HuH-7 (cell line): Measurements from ENCODE around the gene AMBRA1.

Experiments used
- DNase-seq: peaks from one replicate; pipeline ENCODE4 v3.0.0; 2011; ENCODE audit warnings: low spot score

Gene AMBRA1

DNA sequence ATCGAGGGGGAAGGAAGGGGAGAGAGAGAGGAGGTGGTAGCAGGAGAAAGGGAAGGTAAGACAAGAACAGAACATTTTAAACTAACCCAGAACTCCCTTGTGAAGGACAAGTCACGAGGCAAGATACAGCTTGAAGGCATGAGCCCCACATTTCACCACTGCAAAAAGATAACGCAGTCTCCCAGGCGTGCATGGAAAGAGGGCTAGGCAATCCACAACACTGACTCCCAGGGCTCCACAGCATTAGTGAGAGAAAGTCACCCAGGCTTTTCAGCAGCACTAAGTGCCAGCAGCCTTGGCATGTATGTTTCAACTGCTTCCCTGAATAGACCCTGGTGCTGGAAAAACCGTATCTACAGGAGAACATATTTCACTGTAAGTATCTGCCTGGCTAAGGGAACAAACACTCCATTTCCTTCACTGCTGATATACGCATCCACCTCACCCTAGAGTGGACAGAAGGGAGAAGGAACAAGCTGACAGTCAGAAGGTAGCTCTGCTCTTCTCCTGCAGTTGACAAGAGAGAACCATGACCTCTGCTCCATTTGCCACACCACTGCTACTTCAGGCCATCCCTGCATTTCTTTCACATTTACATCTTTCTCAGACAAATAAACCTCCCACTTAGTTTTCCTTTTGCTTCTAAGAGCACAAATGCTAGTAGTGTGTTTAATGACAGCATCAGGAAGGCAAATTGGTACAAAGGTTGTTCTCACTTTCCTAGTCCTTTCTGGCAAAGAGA lies 87.9 kb downstream of the AMBRA1 start:
- DNase-seq: no peak

DNA sequence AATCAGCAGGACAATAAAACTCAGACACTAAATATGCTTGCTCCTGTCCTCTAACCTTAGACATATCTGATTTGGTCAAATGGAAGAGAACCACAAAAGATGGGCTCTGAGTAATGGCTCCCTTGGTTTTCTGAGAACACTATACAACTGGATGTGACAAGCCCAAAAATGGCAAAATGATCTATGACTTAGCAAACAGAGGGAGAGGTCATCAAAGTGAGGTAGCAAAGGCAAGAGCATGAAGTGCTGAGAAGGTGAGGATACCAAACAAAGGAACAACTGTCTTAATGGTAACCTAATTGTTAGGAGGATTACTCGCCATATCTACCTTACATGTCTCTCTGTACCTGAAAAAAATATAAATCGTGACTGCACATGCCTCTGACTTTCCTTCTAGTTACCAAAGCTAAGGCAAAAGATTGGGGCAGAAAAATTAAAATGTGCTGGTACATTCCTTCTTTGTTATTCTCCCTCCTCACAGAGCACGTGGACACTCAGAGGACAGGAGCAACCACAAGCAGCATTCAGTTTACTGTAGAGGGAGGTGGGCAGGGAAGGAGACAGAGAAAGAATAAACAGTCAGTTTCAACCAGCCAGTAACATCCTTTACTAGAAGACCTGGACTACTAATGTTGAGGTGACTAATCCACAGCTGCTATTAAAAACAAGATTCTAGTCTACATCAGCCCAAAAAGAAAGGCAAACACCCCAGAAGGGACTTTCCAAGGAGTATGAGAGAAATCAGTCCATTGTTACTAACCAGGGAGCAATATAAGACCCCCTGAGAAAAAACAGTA lies 88.8 kb downstream of the AMBRA1 start:
- DNase-seq: no peak

DNA sequence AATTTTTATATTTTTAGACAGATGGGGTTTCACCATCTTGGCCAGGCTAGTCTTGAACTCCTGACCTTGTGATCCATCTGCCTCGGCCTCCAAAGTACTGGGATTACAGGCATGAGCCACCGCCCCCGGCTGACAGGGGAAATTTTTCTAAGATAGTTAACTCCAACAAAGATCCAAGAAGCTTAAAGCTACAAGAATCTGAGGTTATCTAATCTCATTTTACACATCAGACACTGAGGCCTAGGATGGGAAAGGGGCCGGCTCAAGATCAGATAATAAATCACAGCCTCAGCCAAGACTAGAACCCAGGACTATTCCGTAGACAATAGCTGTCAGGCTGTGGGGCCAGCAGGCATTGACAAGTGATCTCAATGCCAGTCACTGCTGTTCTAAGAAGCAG lies 94.0 kb downstream of the AMBRA1 start:
- no peak for DNase-seq

DNA sequence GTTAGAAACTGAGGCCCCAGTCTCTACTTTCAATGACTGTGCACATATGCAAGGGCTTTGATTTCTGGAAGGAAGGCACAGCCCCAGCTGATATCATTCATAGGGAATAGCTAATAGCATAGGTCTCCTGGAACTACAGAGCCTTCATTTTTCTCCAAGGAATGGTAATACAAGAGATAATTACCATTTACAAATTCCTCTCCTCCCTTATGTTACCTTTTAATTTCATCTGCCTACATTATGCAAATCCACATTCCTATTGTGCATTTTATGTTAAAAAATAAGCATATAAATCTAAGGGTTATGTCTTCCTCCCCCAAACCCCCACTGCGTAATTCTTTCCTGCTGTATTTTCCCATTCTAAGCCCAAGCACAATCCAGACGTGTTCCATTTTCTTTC lies 94.9 kb downstream of the AMBRA1 start:
- no peak for DNase-seq

DNA sequence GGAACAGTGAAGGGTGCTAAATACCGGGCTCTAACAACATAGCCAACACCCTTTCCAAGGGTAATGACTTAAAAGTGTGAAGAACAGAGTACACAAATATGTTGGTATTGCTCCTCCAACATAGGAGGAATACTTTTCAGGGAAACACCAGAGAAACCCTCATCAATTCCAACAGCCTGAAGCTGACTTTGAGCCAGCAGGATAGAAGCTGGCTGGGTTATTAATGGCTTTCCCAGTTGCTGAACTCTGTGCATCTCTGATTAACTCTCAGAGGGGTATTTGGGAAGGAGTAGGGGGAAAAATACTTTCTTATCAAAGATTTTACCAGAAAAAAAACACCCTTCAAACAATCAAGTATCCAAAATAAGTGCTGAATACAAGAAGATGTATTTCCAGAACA lies 95.6 kb downstream of the AMBRA1 start:
- DNase-seq: no peak

DNA sequence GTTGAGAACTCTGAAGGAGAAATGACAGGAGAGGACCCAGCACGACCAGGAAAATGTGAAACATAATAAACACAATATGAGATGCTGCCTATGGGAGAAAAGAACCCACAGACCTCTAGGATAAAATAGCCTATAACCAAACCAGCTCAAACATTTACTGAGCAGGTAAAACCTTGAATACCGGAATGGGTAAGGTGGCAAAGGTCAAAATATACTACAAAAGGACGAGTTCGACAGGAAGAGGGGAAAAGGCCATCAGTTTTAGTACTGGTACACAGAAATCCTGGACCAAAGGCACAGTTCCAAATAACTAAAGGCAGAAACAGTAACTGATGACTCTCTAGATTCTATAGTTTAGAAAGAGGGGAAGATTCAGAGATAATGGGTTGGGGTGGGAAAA lies 96.3 kb downstream of the AMBRA1 start:
- DNase-seq: no peak

DNA sequence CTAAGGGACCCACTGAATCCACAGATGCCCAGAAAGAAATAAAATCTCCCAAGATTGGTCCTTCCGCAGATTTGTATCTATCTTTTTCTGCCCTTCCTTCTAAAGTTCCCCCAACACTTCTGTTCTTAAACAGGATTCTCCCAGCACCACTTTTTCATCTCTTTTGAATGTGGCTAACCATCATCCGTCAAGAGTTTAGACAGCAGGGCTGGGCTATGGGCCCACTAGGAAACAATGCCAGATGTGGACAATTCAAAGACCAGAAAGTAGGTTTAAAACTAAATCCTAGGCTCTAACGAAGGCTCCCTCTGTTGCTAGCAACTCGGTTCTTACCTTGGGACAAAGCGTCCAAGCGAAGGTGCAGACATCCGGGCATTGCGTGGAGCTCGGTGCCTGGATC lies 100.0 kb downstream of the AMBRA1 start:
- DNase-seq: no peak

DNA sequence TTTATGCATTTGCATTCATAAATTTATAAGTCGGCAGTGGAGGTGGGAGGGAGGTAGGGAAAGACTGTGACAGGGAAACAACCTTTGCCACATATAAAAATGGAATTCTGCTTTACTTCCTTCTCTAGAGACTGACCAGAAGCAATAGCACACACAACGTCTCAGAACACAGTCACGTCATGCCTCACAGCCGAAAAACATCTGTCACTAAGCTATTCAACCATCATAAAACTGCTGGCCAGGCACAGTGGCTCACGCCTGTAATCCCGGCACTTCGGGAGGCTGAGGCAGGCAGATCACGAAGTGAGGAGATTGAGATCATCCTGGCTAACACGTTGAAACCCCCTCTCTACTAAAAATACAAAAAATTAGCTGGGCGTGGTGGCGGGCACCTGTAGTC lies 101.3 kb downstream of the AMBRA1 start:
- no peak for DNase-seq

DNA sequence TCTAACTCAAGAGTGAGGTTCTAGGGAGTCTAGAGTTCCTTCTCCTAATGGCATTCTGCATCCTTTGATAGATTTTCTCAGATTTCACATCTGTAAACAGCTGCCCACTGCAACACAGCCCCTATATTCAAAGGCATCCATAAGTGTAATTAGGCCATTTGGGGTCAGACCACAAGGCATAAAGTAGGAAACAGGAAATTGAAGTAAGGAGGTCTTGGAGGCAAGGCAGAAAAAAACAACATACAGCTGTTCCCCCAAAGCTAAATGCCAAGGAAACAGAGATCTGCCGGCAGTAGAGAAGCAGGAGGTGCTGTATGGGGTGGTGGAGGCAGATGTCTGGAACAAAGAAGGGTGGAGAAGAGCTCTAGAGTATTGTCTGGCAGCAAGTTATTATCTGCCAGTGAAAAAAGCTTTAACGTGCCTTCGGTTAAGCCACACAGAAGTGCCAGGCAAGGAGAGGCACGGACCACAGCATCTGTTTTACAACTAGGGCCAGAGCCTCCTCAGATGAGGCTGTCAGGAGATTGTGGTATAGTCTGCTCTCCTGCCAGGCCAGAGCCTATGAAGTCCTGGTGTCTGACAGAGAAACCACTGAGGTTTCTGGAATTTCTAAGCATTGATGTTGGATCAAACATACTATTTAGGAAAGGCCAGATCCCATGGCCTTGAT lies 102.0 kb downstream of the AMBRA1 start:
- no peak for DNase-seq

DNA sequence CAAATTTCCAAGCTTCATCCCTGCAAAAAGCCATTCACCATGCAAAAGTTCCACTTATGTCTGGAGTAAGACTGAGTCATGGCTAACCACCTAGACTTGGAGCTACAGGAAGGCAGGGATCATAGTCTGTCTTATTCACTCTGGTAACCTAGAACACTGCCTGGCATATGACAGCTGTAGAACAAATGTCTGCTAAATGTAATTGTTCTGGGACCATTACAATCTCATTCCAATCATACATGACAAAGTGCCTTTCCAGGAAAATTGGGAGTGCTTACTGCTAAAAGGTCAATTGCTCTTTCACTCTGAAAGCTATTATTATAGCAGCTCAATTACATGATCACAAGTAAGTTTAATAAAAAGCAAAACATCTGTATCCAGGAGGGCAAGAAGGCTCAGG lies 103.2 kb downstream of the AMBRA1 start:
- DNase-seq: no peak

DNA sequence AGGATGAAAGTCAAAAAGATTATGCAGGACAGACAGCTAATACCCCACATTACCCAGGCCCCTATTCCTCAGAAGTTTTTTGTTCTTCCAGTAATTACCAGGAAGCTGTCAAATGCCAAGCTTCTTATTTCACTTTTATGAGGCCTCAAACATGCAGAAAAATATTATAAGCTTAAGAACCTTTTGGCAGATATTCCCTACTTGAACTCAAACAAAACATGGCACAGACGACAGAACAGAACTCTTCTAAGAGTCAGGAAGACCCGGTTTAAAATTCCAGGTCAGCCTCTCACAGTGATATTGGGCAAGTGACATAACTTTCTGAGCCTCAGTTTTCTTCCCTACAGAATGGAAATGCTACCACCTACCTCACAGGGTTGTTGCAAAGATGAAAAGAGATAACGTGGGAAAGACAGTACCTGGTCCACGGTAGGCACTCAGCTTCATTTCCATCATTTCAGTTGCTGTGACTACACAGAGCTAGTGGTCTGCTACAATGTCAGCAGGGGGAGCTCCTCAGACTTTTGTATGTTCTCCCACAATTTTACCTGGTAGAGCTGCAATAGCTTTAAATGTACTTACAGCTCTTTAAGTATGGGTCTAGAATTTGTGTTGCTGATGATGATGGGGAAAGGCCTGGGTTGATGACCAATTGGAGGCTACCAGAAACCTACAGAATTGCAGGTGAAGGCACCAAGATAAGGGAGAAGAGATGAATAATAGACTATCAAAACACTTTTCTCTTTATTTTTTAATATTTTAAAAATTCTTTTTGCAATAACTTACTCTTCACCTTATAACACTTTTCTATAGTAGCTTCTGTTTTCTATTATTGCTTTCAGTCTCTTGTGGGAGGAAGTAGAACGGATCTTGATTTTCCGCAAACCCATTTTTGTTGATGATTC lies 103.9 kb downstream of the AMBRA1 start:
- DNase-seq: peak; percentile 55

DNA sequence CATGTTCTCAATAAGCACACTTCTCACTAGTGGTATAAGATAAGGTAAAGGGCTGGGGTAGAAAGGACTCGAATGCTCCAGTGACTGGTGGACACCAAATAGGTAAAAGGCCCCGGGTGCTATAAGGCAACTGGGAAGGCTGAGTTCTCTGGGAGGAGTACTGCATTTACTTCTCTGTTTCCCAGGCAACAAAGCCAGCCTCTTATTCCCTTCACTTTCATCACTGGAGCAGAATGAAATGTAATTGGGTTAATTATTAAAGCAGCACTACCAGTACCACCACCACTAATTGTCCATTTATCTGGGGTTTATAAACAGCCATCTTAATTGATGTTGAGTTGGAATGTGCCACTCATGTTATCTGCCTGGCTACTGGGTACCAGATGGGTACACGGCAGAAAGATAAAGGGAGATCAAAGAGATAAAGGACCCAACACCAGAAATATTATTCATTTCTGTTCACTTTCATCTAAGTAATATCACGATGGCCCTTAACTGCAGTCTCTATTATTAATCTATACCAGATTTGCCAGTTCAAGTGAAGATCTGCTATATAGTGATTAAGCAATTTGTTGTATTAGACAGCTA lies 107.9 kb downstream of the AMBRA1 start:
- DNase-seq: no peak

DNA sequence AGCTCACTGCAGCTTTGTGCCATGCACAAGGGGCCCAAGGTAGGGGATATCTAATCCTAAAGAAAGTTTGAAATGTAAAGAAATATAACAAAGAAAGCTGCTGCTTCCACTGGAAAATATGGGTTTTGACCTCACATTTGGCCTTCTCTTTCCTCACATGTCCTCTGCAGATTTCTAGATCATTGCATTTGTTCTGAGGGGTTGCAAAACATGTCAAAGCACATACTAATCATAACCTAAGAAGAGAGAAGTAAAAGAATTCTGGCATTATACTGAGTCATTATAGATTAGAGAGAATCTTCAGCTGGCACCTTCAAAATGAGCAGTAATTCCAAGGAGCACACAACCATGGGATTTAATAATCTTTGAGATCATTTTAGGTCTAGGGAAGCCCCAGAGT lies 109.7 kb downstream of the AMBRA1 start:
- DNase-seq: no peak

DNA sequence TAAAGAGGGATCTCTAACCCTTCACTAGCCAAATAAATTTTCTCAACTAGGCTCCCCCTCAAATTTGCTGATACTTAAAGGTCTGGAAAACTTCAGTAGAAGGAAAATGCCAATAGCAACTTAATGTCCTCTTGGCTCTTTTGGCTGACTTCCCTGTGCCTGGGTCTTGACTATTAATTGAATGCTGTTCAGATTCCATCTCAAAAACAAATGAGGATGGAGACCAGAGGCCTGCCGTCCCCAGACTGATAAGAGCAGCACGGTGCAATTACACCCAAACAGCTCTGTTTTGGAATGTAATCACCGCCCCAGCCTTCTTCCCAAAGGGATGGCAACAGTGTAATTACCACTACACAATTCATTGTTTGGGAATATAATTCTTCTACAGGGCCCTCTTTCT lies 112.9 kb downstream of the AMBRA1 start:
- no peak for DNase-seq

DNA sequence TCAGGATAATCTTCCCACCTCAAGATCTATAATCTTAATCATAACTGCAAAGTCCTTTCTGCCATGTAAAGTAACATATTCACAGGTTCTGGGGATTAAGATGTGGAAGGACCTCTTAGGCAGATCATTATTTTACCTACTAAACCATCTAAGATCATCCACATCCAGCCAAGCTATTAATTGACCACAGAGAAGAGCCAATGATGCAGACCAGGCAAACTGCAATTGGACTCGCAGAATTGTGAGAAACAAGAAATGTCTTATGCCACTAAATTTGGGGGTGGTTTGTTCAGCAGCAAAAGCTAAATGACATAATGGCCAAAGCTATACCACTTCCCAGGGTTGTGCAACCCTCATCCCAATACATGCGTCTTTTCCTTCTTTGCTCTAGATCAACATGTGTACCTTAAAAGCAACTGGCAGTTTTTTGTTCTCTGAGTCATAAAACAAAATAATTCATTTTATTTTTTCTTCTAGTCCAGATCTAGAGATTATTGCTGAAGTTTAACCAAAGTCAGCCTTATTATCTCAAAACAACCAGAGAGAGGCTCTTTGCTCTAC lies 113.6 kb downstream of the AMBRA1 start:
- no peak for DNase-seq

DNA sequence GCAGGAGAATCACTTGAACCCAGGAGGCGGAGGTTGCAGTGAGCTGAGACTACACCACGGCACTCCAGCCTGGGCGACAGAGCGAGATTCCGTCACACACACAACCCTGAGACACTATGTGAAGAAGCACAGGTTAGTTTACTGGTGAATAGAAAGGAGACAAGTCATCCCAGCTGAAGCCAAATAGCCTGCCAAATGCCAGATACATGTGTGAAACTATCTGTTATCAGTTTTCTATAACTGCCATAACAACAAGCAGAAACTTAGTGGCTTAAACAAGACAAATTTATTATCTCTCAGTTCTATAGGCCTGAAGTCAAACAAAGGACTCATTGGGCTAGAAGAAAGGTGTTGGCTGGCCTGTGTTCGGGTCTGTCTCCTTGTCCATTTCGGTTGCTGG lies 114.2 kb downstream of the AMBRA1 start:
- no peak for DNase-seq

DNA sequence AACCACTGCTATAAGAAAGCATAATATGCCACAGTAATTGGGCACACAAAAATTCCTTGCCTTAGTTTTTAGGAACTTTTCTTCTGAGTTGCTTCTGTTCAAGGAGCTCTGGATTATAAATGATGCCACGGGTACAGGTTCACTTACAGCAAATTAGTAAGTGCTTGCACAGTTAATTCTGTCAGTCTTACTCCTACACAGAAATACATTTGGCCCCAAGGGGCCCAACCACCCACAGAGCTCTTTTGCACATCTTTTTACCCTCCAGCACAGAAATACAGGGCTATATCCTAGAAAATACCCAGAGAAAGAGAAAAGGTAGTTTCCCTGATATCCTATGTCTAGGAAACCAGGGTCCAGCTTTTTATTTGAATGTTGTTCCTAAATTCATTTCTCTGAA lies 115.6 kb downstream of the AMBRA1 start:
- no peak for DNase-seq

DNA sequence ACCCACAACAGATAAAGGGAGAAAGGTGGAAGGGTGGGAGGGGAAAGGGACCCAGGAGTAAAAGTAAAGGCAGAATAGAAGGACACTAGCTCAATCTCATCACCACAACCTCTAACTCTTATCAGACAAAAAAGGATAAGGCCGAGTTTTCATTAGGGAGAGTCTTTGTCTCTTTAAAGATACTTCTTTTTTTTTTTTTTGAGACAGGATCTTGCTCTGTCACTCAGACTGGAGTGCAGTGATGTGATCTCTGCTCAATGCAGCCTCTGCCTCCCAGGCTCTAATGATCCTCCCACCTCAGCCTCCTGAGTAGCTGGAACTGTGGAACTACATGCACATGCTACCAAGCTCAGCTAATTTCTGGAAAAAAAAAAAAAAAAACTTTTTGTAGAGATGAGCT lies 116.7 kb downstream of the AMBRA1 start:
- no peak for DNase-seq

DNA sequence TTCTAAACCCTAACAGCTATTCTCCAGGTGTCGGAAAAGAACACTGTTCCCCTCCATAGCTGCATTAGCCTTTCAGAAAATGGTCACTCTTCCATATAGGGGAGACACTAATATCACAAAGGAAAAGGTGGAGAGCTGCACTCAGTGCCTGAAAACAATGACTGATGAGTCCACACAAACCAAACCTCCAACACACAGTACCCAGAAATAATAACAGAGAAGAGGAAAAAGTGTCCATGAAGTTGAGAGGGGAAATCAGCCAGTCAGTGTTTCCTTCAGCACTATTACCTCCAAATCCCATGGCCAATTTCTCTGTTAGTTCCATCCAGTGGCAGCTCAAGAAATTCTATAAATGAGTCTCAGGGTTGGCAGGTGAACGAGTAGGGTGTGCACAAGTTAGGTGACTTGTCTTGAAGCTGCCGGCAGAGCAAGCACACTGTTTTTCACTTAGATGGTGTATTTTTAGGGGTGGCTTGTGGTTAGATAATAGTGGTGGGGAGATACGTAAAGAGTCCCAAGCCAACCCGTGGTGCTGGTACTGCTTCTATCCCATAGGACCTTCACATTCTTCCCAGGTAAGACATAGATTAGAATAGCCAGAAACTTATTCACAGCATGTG lies 117.8 kb downstream of the AMBRA1 start:
- no peak for DNase-seq

DNA sequence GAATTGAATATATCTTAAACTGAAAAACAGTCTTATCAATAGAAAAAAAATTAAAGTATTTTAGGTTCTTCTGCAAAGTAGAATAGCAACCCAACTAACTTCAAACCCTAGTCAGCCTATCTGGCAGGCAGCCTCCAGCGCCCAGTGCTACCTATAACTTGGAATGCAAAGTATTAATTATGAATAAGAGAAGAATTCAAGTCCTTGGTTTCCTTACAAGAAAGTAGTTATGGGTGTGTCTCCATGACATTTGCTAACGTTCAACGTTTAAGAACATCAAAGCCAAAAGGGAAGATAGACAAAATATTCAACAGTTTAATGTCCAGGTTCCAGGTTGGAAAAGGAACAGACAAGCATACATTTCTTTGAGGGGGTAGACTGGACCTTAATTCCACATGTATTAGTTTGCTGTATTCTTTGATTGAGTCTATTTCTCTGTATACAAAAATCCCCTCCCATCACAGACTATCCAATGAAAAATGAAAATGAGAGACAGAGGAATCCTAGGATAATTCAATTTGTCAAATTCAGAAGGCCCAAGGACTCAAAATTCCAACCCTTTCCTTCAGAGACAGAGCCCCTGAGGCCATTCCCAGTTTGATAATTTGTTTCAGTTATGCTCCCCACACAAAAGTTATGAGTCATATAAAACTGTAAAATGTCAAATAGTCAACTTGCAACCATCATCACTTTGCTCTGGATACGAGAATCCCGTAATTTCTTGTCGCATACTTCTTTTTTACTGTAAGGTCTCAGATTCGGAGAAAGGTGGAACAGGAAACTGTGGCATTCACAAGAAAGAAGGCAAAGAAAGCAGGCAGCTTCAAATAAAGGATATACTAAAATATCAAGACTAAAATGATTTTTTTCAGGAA lies 118.5 kb downstream of the AMBRA1 start:
- no peak for DNase-seq
